ENCODE measurements around the gene NAE1.
"Not testable (repeated sequence)": the region's sequence is repeated elsewhere in the genome, so short reads cannot be mapped to it uniquely, and the experiment has no call there.

NAE1 gene

DNA sequence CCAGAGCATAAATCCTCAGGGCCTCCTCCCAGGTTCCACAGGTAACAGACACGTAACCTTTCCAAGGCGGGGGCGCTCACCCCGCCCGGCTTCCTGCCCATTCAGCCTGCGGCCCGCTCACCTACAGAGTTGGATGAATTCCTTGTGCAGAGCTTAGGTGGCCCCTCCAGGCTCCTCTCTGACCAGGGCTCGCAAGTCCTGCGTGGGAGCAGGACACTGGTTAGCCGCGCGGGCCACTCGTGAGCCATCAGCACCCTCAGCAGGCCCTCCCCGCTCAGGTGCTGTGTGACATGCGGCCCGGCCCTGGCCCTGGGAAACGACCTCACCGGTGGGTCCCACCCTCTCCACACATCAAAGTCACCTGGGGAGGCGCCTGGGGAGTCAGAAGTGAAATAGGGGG is 29.9 kb downstream of the NAE1 start:
- DNase-seq: no peak

DNA sequence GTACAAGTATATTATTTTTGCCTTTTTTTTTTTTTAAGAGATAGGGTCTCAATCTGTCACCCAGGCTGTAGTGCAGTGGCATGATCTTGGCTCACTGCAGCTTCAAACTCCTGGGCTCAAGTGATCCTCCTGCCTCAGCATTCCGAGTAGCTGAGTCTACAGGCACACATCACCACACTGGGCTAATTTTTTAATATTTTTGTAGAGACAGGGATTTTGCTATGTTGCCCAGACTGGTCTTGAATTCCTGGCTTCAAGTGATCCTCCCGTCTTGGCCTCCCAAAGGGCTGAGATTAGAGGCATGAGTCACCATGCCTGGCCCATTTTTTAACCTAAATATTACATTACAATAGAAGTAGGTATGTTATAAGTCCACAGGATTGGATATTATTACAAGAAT is 32.6 kb downstream of the NAE1 start:
- DNase-seq: no peak

DNA sequence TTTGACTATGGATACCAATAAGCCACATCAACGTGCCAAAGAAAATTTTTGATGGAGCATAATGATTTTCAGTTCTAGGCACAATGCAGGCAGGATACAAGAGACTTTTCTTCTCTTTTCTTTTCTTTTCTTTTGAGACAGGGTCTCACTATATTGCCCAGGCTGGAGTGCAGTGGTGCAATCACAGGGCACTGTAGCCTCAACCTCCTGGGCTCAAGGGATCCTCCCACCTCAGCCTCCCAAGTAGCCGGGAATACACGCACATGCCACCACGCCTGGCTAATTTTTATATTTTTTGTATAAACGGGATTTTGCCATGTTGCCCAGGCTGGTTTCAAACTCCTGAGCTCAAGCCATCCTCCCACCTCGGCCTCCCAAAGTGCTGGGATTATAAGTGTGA is 36.8 kb downstream of the NAE1 start:
- DNase-seq: not testable (repeated sequence)

DNA sequence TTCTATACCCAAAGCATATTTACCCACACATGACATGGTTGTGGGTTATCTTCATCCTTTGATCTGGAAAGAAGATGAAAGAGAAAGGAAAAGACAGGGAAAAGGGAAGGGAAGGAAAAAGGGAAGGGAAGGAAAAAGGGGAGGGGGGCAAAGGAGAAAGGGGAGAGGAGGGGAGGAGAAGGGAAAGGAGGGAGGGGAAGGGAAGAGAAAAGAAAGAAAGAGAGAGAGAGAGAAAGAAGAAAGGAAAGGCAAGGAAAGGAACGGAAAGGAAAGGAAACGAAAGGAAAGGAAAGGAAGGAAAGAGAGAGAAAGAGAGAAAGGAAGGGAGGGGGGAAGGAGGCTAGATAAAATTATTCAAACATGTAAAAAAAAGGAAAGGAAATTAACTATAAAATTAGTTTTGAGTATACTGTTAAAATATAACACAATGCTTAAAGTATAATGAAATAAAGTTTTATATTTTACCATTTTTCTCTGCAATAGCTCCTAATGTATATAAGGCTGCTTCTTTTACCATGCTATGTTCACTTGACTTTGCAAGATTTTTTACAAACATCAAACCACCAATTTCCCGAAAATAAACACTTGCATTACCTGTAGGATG is 40.5 kb downstream of the NAE1 start:
- DNase-seq: no peak

DNA sequence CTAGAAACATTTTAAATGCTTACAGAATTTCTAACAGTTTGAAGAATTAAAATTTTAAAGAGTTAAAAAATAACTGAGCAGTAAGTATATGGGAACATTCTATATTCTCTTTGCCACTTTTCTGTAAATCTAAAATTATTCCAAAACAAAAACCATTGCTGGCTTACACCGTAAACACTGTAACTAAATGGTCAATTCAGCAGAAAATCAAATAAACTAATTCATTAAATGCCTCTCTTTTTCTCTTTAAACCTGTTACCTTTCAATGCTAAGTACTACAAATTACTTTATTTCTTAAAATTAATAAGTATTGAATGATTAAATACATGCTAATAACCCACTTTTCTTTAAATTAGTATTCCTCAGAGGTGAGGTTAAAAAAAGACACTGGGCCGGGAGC is 43.3 kb downstream of the NAE1 start:
- DNase-seq: no peak

DNA sequence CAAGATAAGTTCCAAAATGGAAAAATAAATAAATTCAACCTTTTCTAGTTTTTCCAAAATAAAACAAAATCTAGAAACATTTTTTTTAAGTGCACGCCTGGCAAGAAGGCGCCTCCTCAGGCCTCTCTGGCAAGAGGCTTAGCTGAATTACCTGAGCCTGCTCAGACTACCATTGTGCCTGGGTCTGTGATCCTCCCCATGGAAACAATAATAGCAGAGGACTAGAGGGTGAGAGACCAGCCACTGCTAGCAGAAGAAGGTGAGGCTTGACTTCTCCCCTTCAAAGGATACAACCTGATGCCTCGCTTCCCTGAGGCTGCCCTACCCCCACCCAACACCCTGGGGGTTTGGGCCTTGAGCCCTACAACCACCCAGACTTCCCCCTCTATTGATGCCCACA is 44.2 kb downstream of the NAE1 start:
- no peak for DNase-seq

DNA sequence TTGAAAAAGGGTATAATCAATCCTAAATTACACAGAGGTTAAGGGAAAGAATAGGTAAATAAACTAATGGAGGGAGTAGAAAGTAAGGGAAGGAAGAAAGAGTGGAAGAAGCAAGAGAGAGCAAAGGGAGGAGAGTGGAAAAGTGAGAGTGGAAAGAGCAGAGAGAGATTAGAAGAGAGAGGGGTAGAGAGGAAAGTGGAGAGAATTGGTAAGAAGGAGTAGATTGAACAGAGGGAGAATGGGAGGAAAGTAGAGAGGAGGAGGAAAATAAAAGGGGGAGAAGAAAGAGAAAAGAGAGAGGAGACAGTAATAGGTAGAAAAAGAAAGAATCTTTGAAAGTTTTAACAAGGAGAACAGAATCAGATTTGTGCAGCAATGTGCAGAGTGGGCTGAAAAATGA is 54.3 kb downstream of the NAE1 start:
- no peak for DNase-seq

DNA sequence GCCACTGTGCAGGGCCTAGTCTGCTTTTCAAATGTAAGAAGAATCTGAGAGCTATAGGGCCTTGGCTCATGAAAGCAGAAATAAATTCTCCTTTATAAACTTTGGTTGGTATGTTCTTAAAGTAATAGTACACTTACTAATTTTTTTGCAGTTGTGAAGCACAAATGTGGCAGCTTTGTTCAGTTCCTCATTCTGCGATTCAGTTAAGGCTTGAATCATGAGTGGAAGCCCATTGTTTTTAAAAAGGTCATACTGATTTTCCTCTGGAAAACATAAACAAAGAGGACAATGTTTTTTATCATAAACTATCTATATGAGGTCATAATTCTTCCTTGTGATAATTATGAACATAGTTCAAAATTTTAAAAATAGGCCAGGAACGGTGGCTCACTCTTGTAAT is 55.8 kb downstream of the NAE1 start:
- no peak for DNase-seq

DNA sequence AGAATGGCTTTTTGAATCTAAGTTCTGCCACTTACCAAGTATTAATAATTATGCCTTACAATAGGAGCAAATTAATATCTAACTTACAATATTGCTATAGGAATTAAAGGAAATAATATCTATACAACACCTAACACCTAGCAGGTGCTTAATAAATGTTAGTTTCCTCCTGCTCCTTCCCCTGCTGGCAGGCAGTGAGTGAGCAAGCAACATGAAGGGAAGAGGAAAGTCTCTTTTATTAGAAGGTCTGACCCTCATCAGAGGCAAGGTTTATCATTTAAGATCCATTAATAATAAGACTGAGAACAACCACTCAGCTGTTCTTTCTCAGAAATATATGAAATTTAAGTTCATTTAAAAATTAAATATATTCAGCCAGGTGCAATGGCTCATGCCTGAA is 72.7 kb downstream of the NAE1 start:
- DNase-seq: no peak

DNA sequence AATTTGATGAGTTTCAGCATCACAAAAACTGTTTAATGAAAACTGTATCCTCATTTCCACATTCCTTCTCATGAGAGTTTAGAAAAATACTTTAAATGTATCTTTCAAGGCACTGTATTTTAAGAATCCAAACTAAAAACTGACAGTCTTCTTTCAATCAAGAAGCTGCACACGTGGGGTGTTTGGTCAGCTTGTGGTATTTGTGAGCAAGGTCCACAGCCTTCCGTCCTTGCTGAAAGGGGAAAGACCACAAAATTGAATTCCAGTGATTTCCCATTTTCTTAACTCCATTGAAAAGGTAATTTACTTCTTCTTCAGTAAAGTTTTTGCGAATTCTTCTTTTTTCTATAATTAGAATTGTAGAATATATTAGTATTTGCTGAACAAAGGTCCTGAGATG is 76.0 kb downstream of the NAE1 start:
- DNase-seq: no peak

DNA sequence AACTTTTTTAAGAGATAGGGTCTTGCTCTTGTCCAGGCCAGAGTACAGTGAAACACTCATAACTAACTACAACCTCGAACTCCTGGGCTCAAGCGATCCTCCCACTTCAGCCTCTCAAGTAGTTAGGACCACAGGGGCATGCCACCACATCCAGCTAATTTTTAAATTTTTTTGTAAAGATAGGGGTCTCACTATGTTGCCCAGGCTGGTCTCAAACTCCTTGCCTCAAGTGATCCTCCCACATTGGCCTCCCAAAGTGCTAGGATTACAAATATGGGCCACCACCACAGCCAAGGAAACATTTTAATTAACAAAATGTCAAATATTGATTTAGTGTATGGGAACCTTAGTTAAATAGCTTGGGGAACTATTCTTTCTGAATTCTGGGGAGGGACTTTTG is 76.6 kb downstream of the NAE1 start:
- DNase-seq: no peak

DNA sequence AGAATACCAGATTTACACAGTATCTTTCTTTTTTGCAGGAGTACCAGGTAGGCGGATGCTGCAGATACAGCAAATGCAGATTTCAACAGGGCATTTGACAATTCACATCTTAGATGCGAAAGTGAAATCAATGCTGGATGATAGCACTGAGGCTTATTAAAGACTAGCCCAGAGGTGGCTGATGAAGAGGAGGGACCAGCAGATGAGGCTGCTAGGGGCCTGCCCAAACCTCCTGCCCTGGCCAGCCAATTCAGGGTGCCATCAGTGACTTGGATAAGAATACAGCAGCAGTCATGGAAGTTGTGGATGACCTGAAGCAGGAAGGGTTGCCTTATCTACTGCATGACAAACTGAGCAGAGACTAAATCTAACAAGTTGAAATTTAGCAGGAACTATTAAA is 77.8 kb downstream of the NAE1 start:
- DNase-seq: no peak
